Body of pancreas (tissue), 4 donors: ENCODE data around the gene SLC25A23.

Source experiments
- CTCF ChIP-seq, 7 experiments: fragments of 450-650 bp in 4 of 7; fragments of 200-600 bp in 3 of 7; sonication (generic) in 3 of 7; IDR thresholded peaks; one replicate each; pipeline ENCODE4 v1.5.1; 2016 to 2019; ENCODE audit warnings: antibody characterized with exemption in 7 of 7
- POLR2A ChIP-seq, 3 donors: fragments of 450-650 bp; IDR thresholded peaks; one replicate each; pipeline ENCODE4 v1.6.1; 2016; ENCODE audit warnings: antibody characterized with exemption in 3 of 3, mild to moderate bottlenecking in 2 of 3

DNA sequence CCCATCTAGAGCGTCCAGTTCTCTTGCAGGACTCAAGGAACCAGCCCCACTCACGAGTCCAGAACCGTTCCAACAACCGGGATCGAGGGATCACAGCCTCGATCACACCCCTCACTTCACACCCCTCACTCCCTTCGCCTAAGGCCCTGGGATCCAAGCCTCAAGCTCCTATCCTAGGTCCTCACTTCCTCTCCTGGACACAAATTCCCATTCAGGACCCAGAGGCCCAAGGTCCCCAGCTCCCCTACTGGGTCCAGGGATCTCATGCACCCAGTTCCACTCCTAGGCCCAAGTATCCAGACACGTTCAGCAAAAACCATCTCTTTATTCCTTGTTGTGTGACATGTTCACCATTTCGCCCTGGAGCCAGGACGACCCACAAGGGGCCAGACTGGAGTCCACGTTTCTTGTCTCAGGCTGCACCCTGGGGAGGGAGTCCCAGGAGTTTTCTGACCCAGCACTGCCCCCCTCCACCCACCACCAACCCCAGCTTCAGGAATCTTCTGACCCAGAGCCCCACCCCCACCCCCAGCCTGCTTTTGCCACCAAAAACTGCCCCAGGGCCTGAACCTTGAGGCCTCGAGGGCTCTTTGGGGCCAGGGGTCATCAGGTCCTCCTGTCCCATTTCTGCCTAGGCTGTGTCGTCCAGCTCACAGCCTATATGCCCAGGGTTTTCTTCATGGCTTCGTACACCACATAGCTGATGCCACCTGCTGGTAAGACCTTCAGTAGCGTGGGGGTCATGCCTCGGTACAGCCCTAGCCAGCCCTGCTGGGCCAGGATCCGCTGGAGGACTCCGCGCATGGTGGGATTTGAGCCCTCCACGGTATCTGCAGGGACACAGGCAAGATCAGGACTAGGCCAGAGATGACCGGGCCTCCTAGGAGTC, 33.6 kb downstream of the SLC25A23 start:
- TF ChIP-seq POLR2A (IDR thresholded peaks at IDR 0.05) (no peak), CTCF (IDR thresholded peaks at IDR 0.05) (no peak)
